Measurements from ENCODE around the gene COL13A1. TPM values are rescaled to one million over a fixed set of nuclear protein-coding genes. Genes with fewer than 3 reads are reported as not detected.

The COL13A1 gene
- polyA plus RNA-seq, 1 of the 3 experiments (the other 2 are of a cell fraction), result 26.7 TPM

GRCh38 chr10:69842020-69842419 lies 40.3 kb downstream of the COL13A1 start:
- Histone ChIP-seq H3K36me3 (replicated peaks in 1 of 2; ENCODE audit: control insufficient read depth in 1 of 2, insufficient read depth in 2 of 2, low read length in 1 of 2) (no peaks in the 10 kb centered on the region), H2AFZ (ENCODE audit: low read depth) (no peak overlapping the region), H3K4me3 (ENCODE audit: low read depth in 2 of 2, low read length in 1 of 2) (no peak overlapping the region), H3K9ac (no peak overlapping the region), H4K20me1 (ENCODE audit: insufficient read depth) (no peaks in the 10 kb centered on the region), H3K27me3 (ENCODE audit: insufficient read depth) (no peaks in the 10 kb centered on the region), H3K4me2 (no peak overlapping the region), H3K27ac (ENCODE audit: low read depth in 2 of 2, low read length in 1 of 2) (no peak overlapping the region), H3K4me1 (ENCODE audit: control insufficient read depth in 1 of 2, insufficient read depth in 2 of 2, low read depth in 1 of 2, low read length in 1 of 2) (peaks cover 26% of the 10 kb centered on the region in 2 experiments), H3K9me3 (no peaks in the 10 kb centered on the region), H3F3A (replicated peaks; ENCODE audit: insufficient read depth) (peaks cover 1% of the 10 kb centered on the region), H3K79me2 (ENCODE audit: insufficient read depth) (peaks cover 7% of the 10 kb centered on the region; the same call in 1 of the 2 replicates), H3K9me2 (no peaks in the 10 kb centered on the region)
- no peak for DNase-seq
- ChIA-PET CTCF (interaction anchor here (1.0 kb wide), 1 partner anchor 116 kb away, joined by 3 read pairs; no protein-coding TSS in a partner anchor), POLR2A (no interaction called here)
- WGBS (ENCODE audit: low lambda C conversion rate), result 79% methylated on average over 8 of the region's 8 CpGs
- TF ChIP-seq ZBTB33 (IDR thresholded peaks at IDR 0.05; ENCODE audit: borderline replicate concordance, low read depth) (no peak), CHD2 (IDR thresholded peaks at IDR 0.05; ENCODE audit: low read length, partially characterized antibody) (no peak), GABPA (IDR thresholded peaks at IDR 0.05; ENCODE audit: low read depth) (no peak), FOXM1 (IDR thresholded peaks at IDR 0.05; ENCODE audit: low read depth) (no peak), JUND (IDR thresholded peaks at IDR 0.05) (no peak), RCOR1 (IDR thresholded peaks at IDR 0.05; ENCODE audit: low read length) (no peak), NFIC (IDR thresholded peaks at IDR 0.05; ENCODE audit: borderline replicate concordance) (no peak), USF2 (IDR thresholded peaks at IDR 0.05; ENCODE audit: borderline replicate concordance, low read depth, low read length) (no peak), GATA2 (CRISPR knock-in tag; IDR thresholded peaks at IDR 0.05) (no peak), YY1 (IDR thresholded peaks at IDR 0.05; ENCODE audit: low read depth) (no peak), NRF1 (IDR thresholded peaks at IDR 0.05; ENCODE audit: low read depth, low read length) (no peak), TEAD4 (IDR thresholded peaks at IDR 0.05; ENCODE audit: borderline replicate concordance, insufficient read depth) (no peak), FOXJ3 (CRISPR knock-in tag; IDR thresholded peaks at IDR 0.05) (no peak), IRF3 (IDR thresholded peaks at IDR 0.05; ENCODE audit: low read depth, low read length) (no peak)
- TF ChIP-seq, protein P1, sequence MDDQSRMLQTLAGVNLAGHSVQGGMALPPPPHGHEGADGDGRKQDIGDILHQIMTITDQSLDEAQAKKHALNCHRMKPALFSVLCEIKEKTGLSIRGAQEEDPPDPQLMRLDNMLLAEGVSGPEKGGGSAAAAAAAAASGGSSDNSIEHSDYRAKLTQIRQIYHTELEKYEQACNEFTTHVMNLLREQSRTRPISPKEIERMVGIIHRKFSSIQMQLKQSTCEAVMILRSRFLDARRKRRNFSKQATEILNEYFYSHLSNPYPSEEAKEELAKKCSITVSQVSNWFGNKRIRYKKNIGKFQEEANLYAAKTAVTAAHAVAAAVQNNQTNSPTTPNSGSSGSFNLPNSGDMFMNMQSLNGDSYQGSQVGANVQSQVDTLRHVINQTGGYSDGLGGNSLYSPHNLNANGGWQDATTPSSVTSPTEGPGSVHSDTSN (IDR thresholded peaks at IDR 0.05), result no peak
- TF ChIP-seq, protein P2, sequence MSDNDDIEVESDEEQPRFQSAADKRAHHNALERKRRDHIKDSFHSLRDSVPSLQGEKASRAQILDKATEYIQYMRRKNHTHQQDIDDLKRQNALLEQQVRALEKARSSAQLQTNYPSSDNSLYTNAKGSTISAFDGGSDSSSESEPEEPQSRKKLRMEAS (IDR thresholded peaks at IDR 0.05; ENCODE audit: low read depth), result no peak

Measured in SK-N-SH (cell line).